ENCODE data around the gene PROSER2.

PROSER2 gene

GRCh38 chr10:11782793-11783557, 40.2 kb upstream of the PROSER2 start:
- TF ChIP-seq, protein P1, sequence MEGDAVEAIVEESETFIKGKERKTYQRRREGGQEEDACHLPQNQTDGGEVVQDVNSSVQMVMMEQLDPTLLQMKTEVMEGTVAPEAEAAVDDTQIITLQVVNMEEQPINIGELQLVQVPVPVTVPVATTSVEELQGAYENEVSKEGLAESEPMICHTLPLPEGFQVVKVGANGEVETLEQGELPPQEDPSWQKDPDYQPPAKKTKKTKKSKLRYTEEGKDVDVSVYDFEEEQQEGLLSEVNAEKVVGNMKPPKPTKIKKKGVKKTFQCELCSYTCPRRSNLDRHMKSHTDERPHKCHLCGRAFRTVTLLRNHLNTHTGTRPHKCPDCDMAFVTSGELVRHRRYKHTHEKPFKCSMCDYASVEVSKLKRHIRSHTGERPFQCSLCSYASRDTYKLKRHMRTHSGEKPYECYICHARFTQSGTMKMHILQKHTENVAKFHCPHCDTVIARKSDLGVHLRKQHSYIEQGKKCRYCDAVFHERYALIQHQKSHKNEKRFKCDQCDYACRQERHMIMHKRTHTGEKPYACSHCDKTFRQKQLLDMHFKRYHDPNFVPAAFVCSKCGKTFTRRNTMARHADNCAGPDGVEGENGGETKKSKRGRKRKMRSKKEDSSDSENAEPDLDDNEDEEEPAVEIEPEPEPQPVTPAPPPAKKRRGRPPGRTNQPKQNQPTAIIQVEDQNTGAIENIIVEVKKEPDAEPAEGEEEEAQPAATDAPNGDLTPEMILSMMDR (IDR thresholded peaks at IDR 0.05; ENCODE audit: unreplicated experiment in 3 of 3) = peak; percentile 66 to 82 (median 70)
- no peaks in the 10 kb centered on the region for H3K4me1 Mint-ChIP-seq
- H3K27ac Mint-ChIP-seq = no peak overlapping the region
- no peaks in the 10 kb centered on the region for H3K36me3 Mint-ChIP-seq (ENCODE audit: low read depth)
- H3K9me3 Mint-ChIP-seq = peaks cover 8% of the 10 kb centered on the region
- peaks cover 22% of the 10 kb centered on the region for H3K27me3 Mint-ChIP-seq (ENCODE audit: low read depth)
- no peak overlapping the region for H3K4me3 Mint-ChIP-seq

DNA sequence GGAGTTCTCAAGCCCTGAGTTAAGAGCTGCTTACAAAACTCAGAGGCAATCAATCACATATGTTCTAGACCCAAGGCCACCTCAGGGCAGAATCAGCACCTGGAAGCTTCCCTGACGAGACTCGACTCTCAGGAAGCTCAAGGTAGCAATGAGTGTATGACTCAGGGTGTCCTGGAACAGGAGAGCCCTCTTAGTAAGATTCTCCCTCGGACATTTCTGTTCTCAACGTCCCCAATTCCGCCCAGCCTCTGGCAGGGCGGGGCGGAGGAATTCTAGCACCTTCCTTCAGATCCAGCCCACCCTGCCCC, 39.6 kb upstream of the PROSER2 start:
- no peaks in the 10 kb centered on the region for H3K4me1 Mint-ChIP-seq
- H3K27ac Mint-ChIP-seq = no peak overlapping the region
- no peaks in the 10 kb centered on the region for H3K36me3 Mint-ChIP-seq (ENCODE audit: low read depth)
- H3K9me3 Mint-ChIP-seq = peaks cover 8% of the 10 kb centered on the region
- peaks cover 19% of the 10 kb centered on the region for H3K27me3 Mint-ChIP-seq (ENCODE audit: low read depth)
- H3K4me3 Mint-ChIP-seq = no peak overlapping the region
- TF ChIP-seq, protein P1 (IDR thresholded peaks at IDR 0.05; ENCODE audit: unreplicated experiment in 3 of 3) = no peak

DNA sequence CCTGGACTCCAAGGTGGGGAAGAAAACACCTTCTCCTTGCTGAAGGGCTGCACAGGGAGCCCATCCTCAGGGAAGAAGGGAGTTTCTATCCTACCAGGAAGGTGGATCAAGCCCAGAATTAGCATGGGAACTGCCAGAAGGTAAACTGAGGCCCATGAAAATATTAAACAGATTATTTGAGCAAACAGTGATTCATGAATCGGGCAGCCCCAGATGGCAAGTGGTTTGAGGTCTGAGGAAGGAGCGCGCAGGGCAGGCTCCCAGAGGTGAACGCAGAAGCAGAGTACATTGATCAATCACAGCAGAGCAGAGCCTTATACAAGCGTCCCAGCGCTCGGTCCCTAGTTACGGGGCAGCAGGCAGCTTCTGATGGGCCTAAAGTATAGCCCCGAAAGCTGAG, 35.8 kb upstream of the PROSER2 start:
- no peaks in the 10 kb centered on the region for H3K36me3 Mint-ChIP-seq (ENCODE audit: low read depth)
- peaks cover 9% of the 10 kb centered on the region for H3K4me1 Mint-ChIP-seq
- peaks cover 3% of the 10 kb centered on the region for H3K9me3 Mint-ChIP-seq
- no peak overlapping the region for H3K4me3 Mint-ChIP-seq
- peaks cover 18% of the 10 kb centered on the region for H3K27me3 Mint-ChIP-seq (ENCODE audit: low read depth)
- no peak overlapping the region for H3K27ac Mint-ChIP-seq
- TF ChIP-seq, protein P1 (IDR thresholded peaks at IDR 0.05; ENCODE audit: unreplicated experiment in 3 of 3) = no peak

- Mint-ChIP-seq H3K4me1 (peaks cover 9% of the 10 kb centered on the region), H3K27ac (no peak overlapping the region), H3K27me3 (ENCODE audit: low read depth) (peaks cover 18% of the 10 kb centered on the region), H3K4me3 (no peak overlapping the region), H3K9me3 (peaks cover 3% of the 10 kb centered on the region), H3K36me3 (ENCODE audit: low read depth) (no peaks in the 10 kb centered on the region)
- TF ChIP-seq, protein P1 (IDR thresholded peaks at IDR 0.05; ENCODE audit: unreplicated experiment in 3 of 3) = no peak
Measured at GRCh38 chr10:11787846-11788245, 35.3 kb upstream of the PROSER2 start.

GRCh38 chr10:11789306-11789705, 33.9 kb upstream of the PROSER2 start:
- peaks cover 18% of the 10 kb centered on the region for H3K27me3 Mint-ChIP-seq (ENCODE audit: low read depth)
- H3K4me1 Mint-ChIP-seq = peaks cover 9% of the 10 kb centered on the region
- H3K36me3 Mint-ChIP-seq (ENCODE audit: low read depth) = peaks cover 4% of the 10 kb centered on the region
- TF ChIP-seq, protein P1 (IDR thresholded peaks at IDR 0.05; ENCODE audit: unreplicated experiment in 3 of 3) = no peak
- H3K27ac Mint-ChIP-seq = peak overlapping the region; percentile 48 to 81 (median 54)
- no peak overlapping the region for H3K4me3 Mint-ChIP-seq
- peaks cover 6% of the 10 kb centered on the region for H3K9me3 Mint-ChIP-seq

GRCh38 chr10:11789956-11790355, 33.2 kb upstream of the PROSER2 start:
- Mint-ChIP-seq H3K4me1 (peaks cover 9% of the 10 kb centered on the region), H3K27ac (peak overlapping the region; percentile 48 to 81 (median 54)), H3K9me3 (peaks cover 6% of the 10 kb centered on the region), H3K4me3 (no peak overlapping the region), H3K36me3 (ENCODE audit: low read depth) (peaks cover 4% of the 10 kb centered on the region), H3K27me3 (ENCODE audit: low read depth) (peaks cover 18% of the 10 kb centered on the region)
- TF ChIP-seq, protein P1 (IDR thresholded peaks at IDR 0.05; ENCODE audit: unreplicated experiment in 3 of 3) = no peak

Measured in nephron (organoid).